Psoas muscle (tissue), 8 donors: ENCODE data around the gene ANKK1. TPM values are rescaled to one million over a fixed set of nuclear protein-coding genes. Genes with fewer than 3 reads are reported as not detected.

Source experiments
- ATAC-seq, 4 donors: fragments of 200-7000 bp; cut with Tn5 transposase; one replicate each; pipeline ENCODE4 v1.9.1; 2020; ENCODE audit warnings: moderate library complexity in 3 of 4, mild to moderate bottlenecking in 2 of 4
- DNase-seq, 2 donors: peaks; one replicate each; pipeline ENCODE4 v3.0.0-alpha.2; 2020
- H3K27ac ChIP-seq: fragments of 200-600 bp; one replicate; pipeline ENCODE4 v1.8.0; 2022
- H3K27me3 ChIP-seq, 3 donors: fragments of 200-600 bp in 1 of 3; one replicate each; pipeline versions ENCODE4 v1.6.1 to v1.8.0; 2013 to 2022; ENCODE audit warnings: low read length in 2 of 3, mild to moderate bottlenecking in 2 of 3, moderate library complexity in 1 of 3; ENCODE audit not compliant: insufficient read depth in 3 of 3
- H3K36me3 ChIP-seq, 2 donors: fragments of 200-600 bp in 1 of 2; one replicate each; pipeline versions ENCODE4 v1.6.1 to v1.8.0; 2013 to 2022; ENCODE audit warnings: low read depth in 1 of 2, mild to moderate bottlenecking in 1 of 2, moderate library complexity in 1 of 2; ENCODE audit not compliant: insufficient read depth in 1 of 2
- H3K4me1 ChIP-seq: fragments of 200-600 bp; one replicate; pipeline ENCODE4 v1.8.0; 2022
- H3K4me3 ChIP-seq: fragments of 200-600 bp; one replicate; pipeline ENCODE4 v1.8.0; 2022; ENCODE audit warnings: mild to moderate bottlenecking
- H3K9me3 ChIP-seq: fragments of 200-600 bp; one replicate; pipeline ENCODE4 v1.8.0; 2022
- WGBS, 3 donors: extraction: QIAGEN DNeasy Blood & Tissue Kit; methylation state at CpG; one replicate each; pipeline versions ENCODE4 v1.1.6 to v1.1.7; 2013; 5-methylcytosine and 5-hydroxymethylcytosine counted together
- intact Hi-C, 2 donors: fragments of 100-400 bp; cut with DNase I; formaldehyde crosslinking; loops; one replicate each; pipeline versions ENCODE4 v1.11.0 to v1.14.2; 2022
- polyA plus RNA-seq, 3 donors: library from polyadenylated mRNA; stranded (reverse); fragments of 200-250 nt; gene quantifications; one replicate each; pipeline ENCODE4 v1.2.3, GENCODE V29; 2013
- total RNA-seq, 4 donors: library from RNA; stranded (reverse); fragmentation: NEBNext Ultra II Directional in 2 of 4; extraction: Animal tissue kit (Norgen Biotek cat#: 25700) in 2 of 4; gene quantifications; one replicate each; pipeline versions ENCODE4 v1.2.1 to v1.2.4, GENCODE V29; 2021 to 2023
- TF ChIP-seq, protein P1 (sequence below): fragments of 200-600 bp; IDR thresholded peaks from one replicate; pipeline ENCODE4 v1.8.0; 2022; ENCODE audit warnings: antibody characterized with exemption
- donor health status: healthy with polysubstance abuse.
- donor health status: DM: no; HTN: no; CAD: no; lungs with moderate emphysema.
- donor health status: Bipolar disorder and iron deficiency.
- donor health status: healthy.
- donor health status: DM: yes; HTN: yes; CAD: no.
- donor health status: DM: no; HTN: no; CAD: no.
- donor health status: DM: no; HTN: no; CAD: no.
- donor health status: DM: yes; HTN: yes; CAD: no.

ANKK1 gene
- total and polyA plus RNA-seq, 7 donors, result 0.04 to 0.34 (median 0.29) TPM; not detected in 2

DNA sequence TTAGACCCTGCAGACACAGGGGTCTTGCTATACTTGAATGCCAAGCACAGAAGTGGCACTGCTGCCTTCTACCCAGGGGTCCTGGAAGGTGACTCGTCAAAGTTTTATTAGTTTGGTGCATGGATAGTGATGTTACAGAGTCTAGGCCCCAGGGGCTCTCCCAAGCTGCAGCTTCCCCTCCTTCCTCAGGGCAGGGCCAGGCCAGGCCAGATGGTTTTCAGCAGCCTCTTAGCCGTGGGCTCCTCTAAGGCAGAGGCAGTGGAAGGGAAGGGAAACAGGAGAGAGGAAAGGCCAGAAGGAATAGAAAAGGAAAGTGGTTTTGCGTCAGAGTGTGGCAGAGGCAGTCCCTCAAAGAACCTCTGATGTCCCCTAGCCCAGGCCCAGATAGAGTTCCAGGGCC is 21.9 kb downstream of the ANKK1 start:
- Histone ChIP-seq H3K9me3 (no peaks in the 10 kb centered on the region), H3K36me3 (no peaks in the 10 kb centered on the region), H3K27ac (no peak overlapping the region), H3K4me3 (no peak overlapping the region), H3K4me1 (no peaks in the 10 kb centered on the region), H3K27me3 (peaks cover 0 to 2% (median 0%) of the 10 kb centered on the region in 3 donors)
- ATAC-seq, result no peak
- TF ChIP-seq, protein P1, sequence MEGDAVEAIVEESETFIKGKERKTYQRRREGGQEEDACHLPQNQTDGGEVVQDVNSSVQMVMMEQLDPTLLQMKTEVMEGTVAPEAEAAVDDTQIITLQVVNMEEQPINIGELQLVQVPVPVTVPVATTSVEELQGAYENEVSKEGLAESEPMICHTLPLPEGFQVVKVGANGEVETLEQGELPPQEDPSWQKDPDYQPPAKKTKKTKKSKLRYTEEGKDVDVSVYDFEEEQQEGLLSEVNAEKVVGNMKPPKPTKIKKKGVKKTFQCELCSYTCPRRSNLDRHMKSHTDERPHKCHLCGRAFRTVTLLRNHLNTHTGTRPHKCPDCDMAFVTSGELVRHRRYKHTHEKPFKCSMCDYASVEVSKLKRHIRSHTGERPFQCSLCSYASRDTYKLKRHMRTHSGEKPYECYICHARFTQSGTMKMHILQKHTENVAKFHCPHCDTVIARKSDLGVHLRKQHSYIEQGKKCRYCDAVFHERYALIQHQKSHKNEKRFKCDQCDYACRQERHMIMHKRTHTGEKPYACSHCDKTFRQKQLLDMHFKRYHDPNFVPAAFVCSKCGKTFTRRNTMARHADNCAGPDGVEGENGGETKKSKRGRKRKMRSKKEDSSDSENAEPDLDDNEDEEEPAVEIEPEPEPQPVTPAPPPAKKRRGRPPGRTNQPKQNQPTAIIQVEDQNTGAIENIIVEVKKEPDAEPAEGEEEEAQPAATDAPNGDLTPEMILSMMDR, result no peak
- intact Hi-C loops, result no loop called here
- no peak for DNase-seq
- WGBS, 3 donors, result 64 to 78% (median 76%) methylated on average over 3 of the region's 3 CpGs

DNA sequence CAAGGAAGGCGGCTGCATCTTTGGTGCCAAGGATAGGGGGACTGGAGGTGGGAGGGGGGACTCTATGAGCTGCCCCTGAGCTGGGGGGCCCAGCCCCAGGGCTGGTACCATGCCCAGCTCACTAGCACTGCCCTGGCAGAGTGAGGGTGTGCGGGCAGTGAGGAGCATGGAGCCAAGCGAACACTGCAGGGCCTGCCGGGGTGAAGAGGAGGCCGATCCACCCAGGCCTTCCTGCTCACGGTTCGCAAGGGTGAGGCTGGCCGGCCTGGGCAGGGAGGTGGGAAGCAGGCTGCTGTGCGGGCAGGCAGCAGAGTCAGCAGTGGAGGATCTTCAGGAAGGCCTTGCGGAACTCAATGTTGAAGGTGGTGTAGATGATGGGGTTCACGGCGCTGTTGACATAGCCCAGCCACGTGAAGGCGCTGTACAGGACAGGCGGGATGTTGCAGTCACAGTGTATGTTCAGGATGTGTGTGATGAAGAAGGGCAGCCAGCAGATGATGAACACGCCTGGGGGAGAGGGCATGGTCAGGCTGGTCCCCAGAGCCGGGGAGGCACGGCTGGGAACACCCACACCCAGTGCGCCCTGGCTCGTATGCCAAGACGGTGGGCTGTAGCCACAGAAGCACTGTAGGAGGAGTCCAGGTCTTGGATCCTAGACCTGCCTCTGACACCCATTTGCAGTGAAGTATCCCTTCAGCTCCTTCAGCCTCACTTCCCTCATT is 23.0 kb downstream of the ANKK1 start:
- WGBS, 3 donors, result 89 to 91% (median 91%) methylated on average over 21 of the region's 21 CpGs

GRCh38 chr11:113411536-113411935 is 24.0 kb downstream of the ANKK1 start:
- ATAC-seq (no peak), DNase-seq (no peak)
- Histone ChIP-seq H3K27ac (no peak overlapping the region), H3K36me3 (no peaks in the 10 kb centered on the region), H3K9me3 (no peaks in the 10 kb centered on the region), H3K4me3 (no peak overlapping the region), H3K4me1 (no peaks in the 10 kb centered on the region), H3K27me3 (peaks cover 0 to 2% (median 0%) of the 10 kb centered on the region in 3 donors)
- intact Hi-C loops, result no loop called here
- TF ChIP-seq, protein P1, result no peak
- 34 to 55% (median 39%) methylated on average over 2 to 3 of the region's 3 CpGs for WGBS, 3 donors

More for the DNA sequence above, 23.0 kb downstream of the ANKK1 start:
- Histone ChIP-seq H3K4me3 (no peak overlapping the region), H3K27me3 (peaks cover 0 to 2% (median 0%) of the 10 kb centered on the region in 3 donors), H3K4me1 (no peaks in the 10 kb centered on the region), H3K27ac (no peak overlapping the region), H3K36me3 (no peaks in the 10 kb centered on the region), H3K9me3 (no peaks in the 10 kb centered on the region)
- DNase-seq (no peak), ATAC-seq (no peak)
- intact Hi-C loops, result no loop called here
- TF ChIP-seq, protein P1, result no peak

- Histone ChIP-seq H3K9me3 (no peaks in the 10 kb centered on the region), H3K4me3 (no peak overlapping the region), H3K27me3 (peaks cover 0 to 2% (median 0%) of the 10 kb centered on the region in 3 donors), H3K4me1 (no peaks in the 10 kb centered on the region), H3K36me3 (no peaks in the 10 kb centered on the region), H3K27ac (no peak overlapping the region)
- 82 to 92% (median 86%) methylated on average over 9 of the region's 9 CpGs for WGBS, 3 donors
- ATAC-seq (no peak), DNase-seq (no peak)
- TF ChIP-seq, protein P1, result no peak
- intact Hi-C loops, result no loop called here
Observed at GRCh38 chr11:113412675-113413074, 25.1 kb downstream of the ANKK1 start.
